B cell (primary cell): ENCODE results near the gene KAZN. TPM values are rescaled to one million over a fixed set of nuclear protein-coding genes. Genes with fewer than 3 reads are reported as not detected.

ENCODE experiments used
- ATAC-seq: fragments of 200-7000 bp; cut with Tn5 transposase; one replicate; pipeline ENCODE4 v1.10.0; 2021; ENCODE audit warnings: low read depth, mild to moderate bottlenecking, moderate number of reproducible peaks, moderate library complexity
- CTCF ChIA-PET: fragments of 350-600 bp; sonication (Branson Sonifier 250); formaldehyde crosslinking; loops from one replicate; lab custom pipeline; 2021; ENCODE audit warnings: antibody characterized with exemption, inconsistent platforms; lab: Charles Lee
- POLR2A ChIA-PET: fragments of 350-600 bp; sonication (Branson Sonifier 250); formaldehyde crosslinking; loops from one replicate; lab custom pipeline; 2021; ENCODE audit warnings: antibody characterized with exemption; lab: Charles Lee
- DNase-seq: peaks from one replicate; pipeline ENCODE4 v3.0.0; 2013
- H2AFZ ChIP-seq: 2 replicates; pipeline ENCODE4 v1.6.1; 2012; ENCODE audit warnings: mild to moderate bottlenecking, low read depth, low read length; ENCODE audit not compliant: insufficient read depth, poor library complexity, severe bottlenecking
- H3K27ac ChIP-seq, 2 donors: 1 replicate in 1 of 2; 2 replicates in 1 of 2; pipeline ENCODE4 v1.5.1; 2012 to 2013; ENCODE audit warnings: low read length in 2 of 2, mild to moderate bottlenecking in 2 of 2, moderate library complexity in 1 of 2
- H3K27me3 ChIP-seq, 4 experiments: fragments of 200-600 bp in 1 of 4; sonication (generic) in 1 of 4; replicated peaks in 1 of 4; 1 replicate in 2 of 4; 2 replicates in 2 of 4; pipeline versions ENCODE4 v1.6.1 to v1.7.0; 2013 to 2016; ENCODE audit warnings: low read length in 3 of 4, mild to moderate bottlenecking in 2 of 4, mixed read lengths in 1 of 4, moderate library complexity in 1 of 4; ENCODE audit not compliant: insufficient read depth in 4 of 4, control insufficient read depth in 3 of 4; ENCODE audit errors: control extremely low read depth in 1 of 4
- H3K36me3 ChIP-seq, 2 experiments: replicated peaks in 1 of 2; 1 replicate in 1 of 2; 2 replicates in 1 of 2; pipeline versions ENCODE4 v1.6.1 to v1.7.1; 2013; ENCODE audit warnings: low read length in 1 of 2; ENCODE audit not compliant: insufficient read depth in 2 of 2, control insufficient read depth in 1 of 2; ENCODE audit errors: control extremely low read depth in 1 of 2, extremely low read depth in 1 of 2
- H3K4me1 ChIP-seq, 2 donors: fragments of 200-600 bp in 1 of 2; sonication (generic) in 1 of 2; 1 replicate in 1 of 2; 2 replicates in 1 of 2; pipeline versions ENCODE4 v1.5.1 to v1.6.1; 2013 to 2017; ENCODE audit warnings: low read length in 2 of 2; ENCODE audit not compliant: control insufficient read depth in 2 of 2, insufficient read depth in 2 of 2
- H3K4me2 ChIP-seq: replicated peaks from 2 replicates; pipeline ENCODE3; 2012; ENCODE audit warnings: mild to moderate bottlenecking, low read depth, low read length; ENCODE audit not compliant: poor library complexity, severe bottlenecking
- H3K4me3 ChIP-seq, 5 experiments: fragments of 200-600 bp in 1 of 5; sonication (generic) in 1 of 5; 1 replicate in 3 of 5; 2 replicates in 2 of 5; pipeline versions ENCODE4 v1.5.1 to v1.7.0; 2011 to 2016; ENCODE audit warnings: low read length in 4 of 5, mild to moderate bottlenecking in 4 of 5, low read depth in 2 of 5, control low read depth in 1 of 5, moderate library complexity in 1 of 5; ENCODE audit not compliant: insufficient read depth in 1 of 5; ENCODE audit errors: control extremely low read depth in 1 of 5, extremely low read depth in 1 of 5
- H3K79me2 ChIP-seq: fragments of 200-600 bp; sonication (generic); one replicate; pipeline ENCODE4 v1.6.0; 2016; ENCODE audit warnings: low read length; ENCODE audit not compliant: control insufficient read depth, insufficient read depth
- H3K9ac ChIP-seq: fragments of 200-600 bp; sonication (generic); 2 replicates; pipeline ENCODE4 v1.6.1; 2017; ENCODE audit warnings: mild to moderate bottlenecking, low read length, moderate library complexity
- H3K9me3 ChIP-seq, 3 donors: one replicate each; pipeline versions ENCODE4 v1.6.1 to v1.7.1; 2013; ENCODE audit warnings: low read length in 2 of 3; ENCODE audit not compliant: control insufficient read depth in 2 of 3, insufficient read depth in 1 of 3; ENCODE audit errors: control extremely low read depth in 1 of 3
- H4K20me1 ChIP-seq: 2 replicates; pipeline ENCODE4 v1.6.0; 2012; ENCODE audit warnings: mild to moderate bottlenecking, low read length; ENCODE audit not compliant: insufficient read depth, control insufficient read depth, poor library complexity, severe bottlenecking
- H3K27ac Mint-ChIP-seq: one replicate; pipeline ENCODE4 v1.8.0; 2021; ENCODE audit warnings: mixed read lengths
- H3K27me3 Mint-ChIP-seq: one replicate; pipeline ENCODE4 v1.8.0; 2021; ENCODE audit warnings: mixed read lengths
- H3K4me1 Mint-ChIP-seq: one replicate; pipeline ENCODE4 v1.8.0; 2021; ENCODE audit warnings: mixed read lengths
- H3K4me3 Mint-ChIP-seq: one replicate; pipeline ENCODE4 v1.8.0; 2021; ENCODE audit warnings: mixed read lengths
- H3K9me3 Mint-ChIP-seq: one replicate; pipeline ENCODE4 v1.8.0; 2022; ENCODE audit warnings: mixed read lengths; ENCODE audit not compliant: insufficient read depth
- CTCF ChIP-seq: fragments of 200-600 bp; IDR thresholded peaks from one replicate; pipeline ENCODE4 v1.8.0; 2022; ENCODE audit warnings: antibody characterized with exemption, mild to moderate bottlenecking
- EZH2 ChIP-seq: IDR thresholded peaks from 2 replicates; pipeline ENCODE4 v1.6.1; 2012; ENCODE audit warnings: borderline replicate concordance, low read depth, mild to moderate bottlenecking, moderate library complexity, low read length; ENCODE audit not compliant: insufficient read depth, poor library complexity, severe bottlenecking
- WGBS: methylation state at CpG from one replicate; pipeline ENCODE4 v1.1.5; 2013; ENCODE audit warnings: missing lambda C conversion rate; ENCODE audit not compliant: insufficient coverage; 5-methylcytosine and 5-hydroxymethylcytosine counted together
- intact Hi-C: fragments of 100-400 bp; cut with micrococcal nuclease; formaldehyde crosslinking; loops from one replicate; pipeline ENCODE4 v1.10.0; 2022
- polyA plus RNA-seq: library from polyadenylated mRNA; depleted of rRNA; stranded (reverse); fragments of >200 nt; gene quantifications from 2 replicates; pipeline ENCODE4 v1.2.3, GENCODE V29; 2012
- total RNA-seq, 2 donors: library from RNA; stranded (reverse); fragments of 120-200 nt in 1 of 2; gene quantifications; 1 replicate in 1 of 2; 2 replicates in 1 of 2; pipeline versions ENCODE4 v1.2.3 to v1.2.4, GENCODE V29; 2013 to 2022

KAZN gene
- total and polyA plus RNA-seq, 2 donors (not counting 1 experiment from before 2014, with no cell fraction given), result 0.13 to 0.39 TPM

DNA sequence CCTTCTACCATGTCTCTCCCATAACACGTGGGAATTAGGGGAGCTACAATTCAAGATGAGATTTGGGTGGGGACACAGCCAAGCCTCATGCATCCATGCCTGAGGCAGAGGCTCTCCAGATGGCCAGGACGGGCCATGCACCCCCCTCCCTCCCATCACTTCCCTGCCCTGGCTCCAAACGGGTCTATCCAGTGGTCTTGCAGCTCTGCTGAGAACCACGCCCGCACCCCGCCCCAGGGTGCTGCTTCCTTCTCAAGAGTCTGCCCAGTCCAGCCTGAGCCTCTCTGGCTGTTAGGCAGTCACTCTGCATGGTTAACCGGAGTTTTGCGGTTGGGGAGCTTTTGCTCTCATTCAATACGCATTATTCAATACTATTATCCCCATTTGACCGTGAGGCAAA is 423.6 kb downstream of the KAZN start:
- H3K36me3 ChIP-seq, result no peaks in the 10 kb centered on the region
- no peaks in the 10 kb centered on the region for H3K27me3 ChIP-seq
- TF ChIP-seq CTCF (no peak), EZH2 (no peak)
- H3K27me3 Mint-ChIP-seq, result no peaks in the 10 kb centered on the region
- no peak overlapping the region for H3K9ac ChIP-seq
- no peaks in the 10 kb centered on the region for H4K20me1 ChIP-seq
- H3K4me2 ChIP-seq, result no peak overlapping the region
- no peak overlapping the region for H3K4me3 Mint-ChIP-seq
- H3K9me3 Mint-ChIP-seq, result no peaks in the 10 kb centered on the region
- no peak for ATAC-seq
- no peaks in the 10 kb centered on the region for H3K4me1 Mint-ChIP-seq
- DNase-seq, result no peak
- H3K4me3 ChIP-seq, result no peak overlapping the region
- 97% methylated on average over 9 of the region's 10 CpGs for WGBS
- H3K27ac ChIP-seq, result no peak overlapping the region
- no peak overlapping the region for H3K27ac Mint-ChIP-seq
- H3K9me3 ChIP-seq, result no peaks in the 10 kb centered on the region
- intact Hi-C loops, result no loop called here
- H2AFZ ChIP-seq, result no peak overlapping the region
- no peaks in the 10 kb centered on the region for H3K79me2 ChIP-seq
- ChIA-PET POLR2A (no interaction called here), CTCF (no interaction called here)
- H3K4me1 ChIP-seq, result no peaks in the 10 kb centered on the region

GRCh38 chr1:15023205-15023604 is 424.7 kb downstream of the KAZN start:
- CTCF ChIA-PET, result interaction anchor here (0.6 kb wide), 1 partner anchor 202 kb away, joined by 3 read pairs; no protein-coding TSS in a partner anchor

More at GRCh38 chr1:15023205-15023604, 424.7 kb downstream of the KAZN start:
- ATAC-seq, result no peak
- Histone ChIP-seq H3K27me3 (no peaks in the 10 kb centered on the region), H3K9me3 (no peaks in the 10 kb centered on the region), H3K27ac (no peak overlapping the region), H3K36me3 (no peaks in the 10 kb centered on the region), H3K79me2 (no peaks in the 10 kb centered on the region), H4K20me1 (no peaks in the 10 kb centered on the region), H3K4me2 (no peak overlapping the region), H3K4me3 (no peak overlapping the region), H2AFZ (no peak overlapping the region), H3K4me1 (no peaks in the 10 kb centered on the region), H3K9ac (no peak overlapping the region)
- intact Hi-C loops, result no loop called here
- Mint-ChIP-seq H3K27ac (no peak overlapping the region), H3K27me3 (no peaks in the 10 kb centered on the region), H3K4me1 (no peaks in the 10 kb centered on the region), H3K9me3 (no peaks in the 10 kb centered on the region), H3K4me3 (no peak overlapping the region)
- POLR2A ChIA-PET, result no interaction called here
- TF ChIP-seq EZH2 (no peak), CTCF (no peak)
- WGBS, result 77% methylated on average over 5 of the region's 5 CpGs
- no peak for DNase-seq
